ENCODE data around the gene IBSP.

The IBSP gene

GRCh38 chr4:87823724-87824123, 24.4 kb downstream of the IBSP start:
- H4K20me1 ChIP-seq (ENCODE audit: low read depth, low read length) = no peaks in the 10 kb centered on the region
- no peak overlapping the region for H3K4me2 ChIP-seq (ENCODE audit: low read depth, low read length, poor library complexity, severe bottlenecking)
- no peaks in the 10 kb centered on the region for H3K9me2 ChIP-seq (replicated peaks; ENCODE audit: insufficient read depth, low read length)
- H3K4me3 ChIP-seq (ENCODE audit: insufficient read depth, low read length, poor library complexity, severe bottlenecking) = no peak overlapping the region
- H3K79me2 ChIP-seq (ENCODE audit: insufficient read depth, low read length) = no peaks in the 10 kb centered on the region
- no peaks in the 10 kb centered on the region for H3K36me3 ChIP-seq (ENCODE audit: low read length)
- no peaks in the 10 kb centered on the region for H3K27me3 ChIP-seq (ENCODE audit: low read length)
- H3K27ac ChIP-seq (ENCODE audit: low read depth, low read length) = no peak overlapping the region
- TF ChIP-seq EZH2phosphoT487 (conservative IDR thresholded peaks at IDR 0.05; ENCODE audit: low read length) (no peak), CTCF (IDR thresholded peaks at IDR 0.05; ENCODE audit: insufficient read depth, low read length, poor library complexity, severe bottlenecking) (no peak)
- no peak overlapping the region for H2AFZ ChIP-seq (ENCODE audit: low read depth, low read length, severe bottlenecking)
- H3K9me3 ChIP-seq (ENCODE audit: insufficient read depth, low read length) = no peaks in the 10 kb centered on the region
- H3F3A ChIP-seq (ENCODE audit: insufficient read depth) = no peaks in the 10 kb centered on the region
- no peak overlapping the region for H3K9ac ChIP-seq (ENCODE audit: low read length)

GRCh38 chr4:87824352-87824751, 25.0 kb downstream of the IBSP start:
- TF ChIP-seq EZH2phosphoT487 (conservative IDR thresholded peaks at IDR 0.05; ENCODE audit: low read length) = no peak
- TF ChIP-seq CTCF (IDR thresholded peaks at IDR 0.05; ENCODE audit: insufficient read depth, low read length, poor library complexity, severe bottlenecking) = no peak

GRCh38 chr4:87832669-87833068, 33.3 kb downstream of the IBSP start, which contains the start of gene MEPE:
MEPE (plus strand) TSS chr4:87832969; CDS start chr4:87834715, 1,746 bp downstream.
- Histone ChIP-seq H3K9me2 (replicated peaks; ENCODE audit: insufficient read depth, low read length) (no peaks in the 10 kb centered on the region), H3K4me2 (ENCODE audit: low read depth, low read length, poor library complexity, severe bottlenecking) (no peak within 1 kb of the TSS), H3K27me3 (ENCODE audit: low read length) (no peaks in the 10 kb centered on the region), H4K20me1 (ENCODE audit: low read depth, low read length) (no peaks in the 10 kb centered on the region), H3K9me3 (ENCODE audit: insufficient read depth, low read length) (no peaks in the 10 kb centered on the region), H3K9ac (ENCODE audit: low read length) (no peak within 1 kb of the TSS), H3K4me3 (ENCODE audit: insufficient read depth, low read length, poor library complexity, severe bottlenecking) (no peak within 1 kb of the TSS), H3K36me3 (ENCODE audit: low read length) (no peaks in the 10 kb centered on the region), H2AFZ (ENCODE audit: low read depth, low read length, severe bottlenecking) (no peak within 1 kb of the TSS), H3K27ac (ENCODE audit: low read depth, low read length) (no peak within 1 kb of the TSS), H3K79me2 (ENCODE audit: insufficient read depth, low read length) (no peaks in the 10 kb centered on the region), H3F3A (ENCODE audit: insufficient read depth) (no peaks in the 10 kb centered on the region)
- TF ChIP-seq EZH2phosphoT487 (conservative IDR thresholded peaks at IDR 0.05; ENCODE audit: low read length) = no peak
- TF ChIP-seq CTCF (IDR thresholded peaks at IDR 0.05; ENCODE audit: insufficient read depth, low read length, poor library complexity, severe bottlenecking) = no peak

More at GRCh38 chr4:87824352-87824751, 25.0 kb downstream of the IBSP start:
- Histone ChIP-seq H2AFZ (ENCODE audit: low read depth, low read length, severe bottlenecking) (no peak overlapping the region), H3K79me2 (ENCODE audit: insufficient read depth, low read length) (no peaks in the 10 kb centered on the region), H3K27ac (ENCODE audit: low read depth, low read length) (no peak overlapping the region), H3K4me3 (ENCODE audit: insufficient read depth, low read length, poor library complexity, severe bottlenecking) (no peak overlapping the region), H3K36me3 (ENCODE audit: low read length) (no peaks in the 10 kb centered on the region), H3F3A (ENCODE audit: insufficient read depth) (no peaks in the 10 kb centered on the region), H3K4me2 (ENCODE audit: low read depth, low read length, poor library complexity, severe bottlenecking) (no peak overlapping the region), H3K9me3 (ENCODE audit: insufficient read depth, low read length) (no peaks in the 10 kb centered on the region), H3K9ac (ENCODE audit: low read length) (no peak overlapping the region), H3K27me3 (ENCODE audit: low read length) (no peaks in the 10 kb centered on the region), H4K20me1 (ENCODE audit: low read depth, low read length) (no peaks in the 10 kb centered on the region), H3K9me2 (replicated peaks; ENCODE audit: insufficient read depth, low read length) (no peaks in the 10 kb centered on the region)

Data from SU-DHL-6 (cell line).